Neutrophil (primary cell): Measurements from ENCODE around the gene DUSP8.

Experiments
- H3K27ac ChIP-seq: fragments of 200-600 bp; sonication (generic); 2 replicates; pipeline ENCODE4 v1.5.1; 2016; ENCODE audit warnings: mild to moderate bottlenecking, moderate library complexity
- H3K27me3 ChIP-seq: fragments of 200-600 bp; sonication (generic); 2 replicates; pipeline ENCODE4 v1.6.0; 2016; ENCODE audit warnings: mild to moderate bottlenecking
- H3K36me3 ChIP-seq: fragments of 200-600 bp; sonication (generic); 2 replicates; pipeline ENCODE4 v1.5.1; 2017
- H3K4me1 ChIP-seq, 2 experiments: fragments of 200-600 bp in 1 of 2; sonication (generic) in 1 of 2; 1 replicate in 1 of 2; 2 replicates in 1 of 2; pipeline versions ENCODE4 v1.5.1 to v1.6.1; 2013 to 2016; ENCODE audit warnings: low read depth in 1 of 2, low read length in 1 of 2, mild to moderate bottlenecking in 1 of 2, moderate library complexity in 1 of 2; ENCODE audit not compliant: control insufficient read depth in 1 of 2, insufficient read depth in 1 of 2
- H3K4me3 ChIP-seq, 2 experiments: fragments of 200-600 bp in 1 of 2; sonication (generic) in 1 of 2; 1 replicate in 1 of 2; 2 replicates in 1 of 2; pipeline ENCODE4 v1.5.1; 2013 to 2016; ENCODE audit warnings: low read depth in 1 of 2, low read length in 1 of 2, mild to moderate bottlenecking in 1 of 2, moderate library complexity in 1 of 2
- H3K9me3 ChIP-seq: fragments of 200-600 bp; sonication (generic); 2 replicates; pipeline ENCODE4 v1.5.1; 2016
- CTCF ChIP-seq: fragments of 200-600 bp; sonication (generic); IDR thresholded peaks from 2 replicates; pipeline ENCODE4 v1.5.1; 2016; ENCODE audit warnings: antibody characterized with exemption

The DUSP8 gene

GRCh38 chr11:1541474-1542204 is 30.4 kb downstream of the DUSP8 start:
- no peak for TF ChIP-seq CTCF
- Histone ChIP-seq H3K27me3 (peaks cover 87% of the 10 kb centered on the region), H3K4me1 (peaks cover 0 to 2% of the 10 kb centered on the region in 2 experiments), H3K27ac (no peak overlapping the region), H3K9me3 (no peaks in the 10 kb centered on the region), H3K36me3 (no peaks in the 10 kb centered on the region), H3K4me3 (no peak overlapping the region)

GRCh38 chr11:1540074-1540473 is 32.0 kb downstream of the DUSP8 start:
- H3K4me3 ChIP-seq, result no peak overlapping the region
- no peaks in the 10 kb centered on the region for H3K9me3 ChIP-seq
- H3K27ac ChIP-seq, result no peak overlapping the region
- TF ChIP-seq CTCF, result no peak
- H3K4me1 ChIP-seq, result no peaks in the 10 kb centered on the region
- peaks cover 72% of the 10 kb centered on the region for H3K27me3 ChIP-seq
- H3K36me3 ChIP-seq, result peaks cover 8% of the 10 kb centered on the region

GRCh38 chr11:1538153-1538552 is 33.9 kb downstream of the DUSP8 start:
- peaks cover 52% of the 10 kb centered on the region for H3K27me3 ChIP-seq
- TF ChIP-seq CTCF, result no peak
- H3K36me3 ChIP-seq, result peaks cover 19% of the 10 kb centered on the region
- no peaks in the 10 kb centered on the region for H3K4me1 ChIP-seq
- no peak overlapping the region for H3K4me3 ChIP-seq
- H3K9me3 ChIP-seq, result no peaks in the 10 kb centered on the region
- no peak overlapping the region for H3K27ac ChIP-seq

GRCh38 chr11:1536065-1536843 is 35.8 kb downstream of the DUSP8 start:
- H3K4me1 ChIP-seq, result no peaks in the 10 kb centered on the region

GRCh38 chr11:1534682-1535081 is 37.4 kb downstream of the DUSP8 start:
- Histone ChIP-seq H3K4me1 (no peaks in the 10 kb centered on the region), H3K9me3 (no peaks in the 10 kb centered on the region), H3K27me3 (peaks cover 22% of the 10 kb centered on the region), H3K27ac (no peak overlapping the region), H3K36me3 (peaks cover 42% of the 10 kb centered on the region), H3K4me3 (no peak overlapping the region)
- TF ChIP-seq CTCF, result no peak

More at GRCh38 chr11:1536065-1536843, 35.8 kb downstream of the DUSP8 start:
- H3K9me3 ChIP-seq, result no peaks in the 10 kb centered on the region
- H3K27ac ChIP-seq, result no peak overlapping the region
- H3K27me3 ChIP-seq, result peaks cover 37% of the 10 kb centered on the region
- no peak for TF ChIP-seq CTCF
- no peak overlapping the region for H3K4me3 ChIP-seq
- peaks cover 38% of the 10 kb centered on the region for H3K36me3 ChIP-seq
